Neural cell (in vitro differentiated cells): Measurements from ENCODE around the gene RAF1. TPM values are rescaled to one million over a fixed set of nuclear protein-coding genes. Genes with fewer than 3 reads are reported as not detected.

Source experiments
- H2AFZ ChIP-seq: fragments of 200-600, 300-800 bp; sonication (generic), shearing (Covaris generic); 2 replicates; pipeline ENCODE4 v1.6.0; 2014; ENCODE audit warnings: low read depth, mild to moderate bottlenecking, antibody characterized with exemption, low read length, moderate library complexity
- H3F3A ChIP-seq: fragments of 200-600 bp; shearing (Covaris generic); 2 replicates; pipeline ENCODE4 v1.6.1; 2016; ENCODE audit warnings: mild to moderate bottlenecking, moderate library complexity, mixed read lengths, antibody characterized with exemption, low read length; ENCODE audit not compliant: insufficient read depth, poor library complexity, severe bottlenecking
- H3K27ac ChIP-seq: fragments of 200-600, 300-800 bp; sonication (generic), shearing (Covaris generic); 2 replicates; pipeline ENCODE4 v1.5.1; 2014; ENCODE audit warnings: mild to moderate bottlenecking, low read length, moderate library complexity
- H3K27me3 ChIP-seq: fragments of 300-800, 200-600 bp; sonication (generic), shearing (Covaris generic); 2 replicates; pipeline ENCODE4 v1.6.0; 2014; ENCODE audit warnings: mild to moderate bottlenecking, low read depth, low read length, moderate library complexity; ENCODE audit not compliant: insufficient read depth
- H3K36me3 ChIP-seq: fragments of 300-800, 200-600 bp; sonication (generic), shearing (Covaris generic); 2 replicates; pipeline ENCODE4 v1.5.1; 2014; ENCODE audit warnings: mild to moderate bottlenecking, antibody characterized with exemption, low read length, moderate library complexity; ENCODE audit not compliant: insufficient read depth
- H3K4me2 ChIP-seq: fragments of 300-800, 200-600 bp; sonication (generic), shearing (Covaris generic); 2 replicates; pipeline ENCODE4 v1.6.0; 2014; ENCODE audit warnings: mild to moderate bottlenecking, low read length
- H3K4me3 ChIP-seq: fragments of 300-800, 200-600 bp; sonication (generic), shearing (Covaris generic); 2 replicates; pipeline ENCODE4 v1.5.1; 2014; ENCODE audit warnings: mild to moderate bottlenecking, low read length, moderate library complexity
- H3K79me2 ChIP-seq: fragments of 200-600 bp; shearing (Covaris generic); replicated peaks from 2 replicates; pipeline ENCODE4 v1.6.0; 2014; ENCODE audit warnings: mild to moderate bottlenecking, low read length, moderate library complexity; ENCODE audit not compliant: insufficient read depth
- H3K9ac ChIP-seq: fragments of 300-800, 200-600 bp; sonication (generic), shearing (Covaris generic); 2 replicates; pipeline ENCODE4 v1.6.1; 2016; ENCODE audit warnings: mild to moderate bottlenecking, low read length, mixed read lengths
- H3K9me2 ChIP-seq: fragments of 200-600 bp; shearing (Covaris generic); 2 replicates; pipeline ENCODE4 v1.6.1; 2016; ENCODE audit warnings: mild to moderate bottlenecking, low read length, mixed read lengths; ENCODE audit not compliant: insufficient read depth
- H3K9me3 ChIP-seq: fragments of 200-600, 300-800 bp; sonication (generic), shearing (Covaris generic); 2 replicates; pipeline ENCODE4 v1.6.1; 2016; ENCODE audit warnings: mild to moderate bottlenecking, mixed run types, low read length, moderate library complexity, mixed read lengths
- H4K20me1 ChIP-seq: fragments of 200-600 bp; shearing (Covaris generic); 2 replicates; pipeline ENCODE4 v1.6.1; 2016; ENCODE audit warnings: mild to moderate bottlenecking, mixed run types; ENCODE audit not compliant: insufficient read depth
- EP300 ChIP-seq: fragments of 450-650 bp; conservative IDR thresholded peaks from 2 replicates; pipeline ENCODE4 v1.6.1; 2014; ENCODE audit warnings: antibody characterized with exemption, mild to moderate bottlenecking, moderate library complexity; ENCODE audit not compliant: poor library complexity, severe bottlenecking
- EZH2 ChIP-seq: fragments of 200-600, 300-800 bp; shearing (Covaris generic), sonication (generic); IDR thresholded peaks from 2 replicates; pipeline ENCODE4 v1.6.1; 2014; ENCODE audit warnings: antibody characterized with exemption, low read length, borderline replicate concordance, mild to moderate bottlenecking; ENCODE audit not compliant: insufficient read depth, poor library complexity, severe bottlenecking
- MXI1 ChIP-seq: fragments of 450-650 bp; conservative IDR thresholded peaks from 2 replicates; pipeline ENCODE4 v1.6.1; 2014; ENCODE audit warnings: antibody characterized with exemption, mild to moderate bottlenecking; ENCODE audit not compliant: poor library complexity, severe bottlenecking
- POLR2AphosphoS5 ChIP-seq: IDR thresholded peaks from 2 replicates; pipeline ENCODE4 v1.6.1; 2012
- RAD21 ChIP-seq: fragments of 450-650 bp; conservative IDR thresholded peaks from 2 replicates; pipeline ENCODE4 v1.6.1; 2014; ENCODE audit warnings: antibody characterized with exemption, mild to moderate bottlenecking, moderate library complexity
- SMC3 ChIP-seq: fragments of 450-650 bp; conservative IDR thresholded peaks from 2 replicates; pipeline ENCODE4 v1.6.1; 2014; ENCODE audit warnings: antibody characterized with exemption, mild to moderate bottlenecking, moderate library complexity; ENCODE audit not compliant: poor library complexity
- TAF1 ChIP-seq: IDR thresholded peaks from 2 replicates; pipeline ENCODE4 v1.6.1; 2012; ENCODE audit warnings: low read depth
- polyA plus RNA-seq: library from polyadenylated mRNA; depleted of rRNA; stranded (reverse); fragments of >200 nt; gene quantifications from 2 replicates; pipeline ENCODE4 v1.2.3, GENCODE V29; 2014
- TF ChIP-seq, protein P1 (sequence below): fragments of 450-650 bp; IDR thresholded peaks from 2 replicates; pipeline ENCODE4 v1.5.1; 2014; ENCODE audit warnings: antibody characterized with exemption, mild to moderate bottlenecking, moderate library complexity; ENCODE audit not compliant: poor library complexity, severe bottlenecking
- TF ChIP-seq, protein P2 (sequence below): IDR thresholded peaks from 2 replicates; pipeline ENCODE4 v1.6.1; 2012; ENCODE audit warnings: borderline replicate concordance

RAF1 gene
- polyA plus RNA-seq, 1 donor from 2014 or later = 215 TPM

DNA sequence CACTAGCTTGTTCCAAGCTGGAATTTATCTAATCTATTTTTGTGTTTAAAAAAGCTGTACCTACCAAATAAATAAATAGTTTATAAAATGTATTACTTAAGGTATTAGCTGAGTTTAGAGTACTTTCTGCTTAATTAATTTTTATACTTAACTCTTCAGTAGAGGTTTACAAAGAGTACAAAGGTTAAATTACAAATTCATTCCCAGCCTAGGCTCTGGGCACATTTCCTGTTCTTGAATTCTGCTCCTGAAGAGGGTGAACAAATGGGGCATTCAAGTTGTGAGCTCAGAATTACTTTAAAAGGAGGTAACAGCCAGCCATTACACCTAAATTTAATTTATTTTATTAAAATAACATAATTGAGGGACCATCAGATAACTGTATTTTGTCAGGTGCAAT lies 80.6 kb downstream of the RAF1 start:
- H3K9me3 ChIP-seq = no peaks in the 10 kb centered on the region
- no peak overlapping the region for H3K9ac ChIP-seq
- H3F3A ChIP-seq = no peaks in the 10 kb centered on the region
- no peaks in the 10 kb centered on the region for H3K9me2 ChIP-seq
- H3K27ac ChIP-seq = no peak overlapping the region
- H3K27me3 ChIP-seq = no peaks in the 10 kb centered on the region
- H3K36me3 ChIP-seq = peaks cover 20% of the 10 kb centered on the region
- H3K79me2 ChIP-seq = no peaks in the 10 kb centered on the region
- H2AFZ ChIP-seq = no peak overlapping the region
- H4K20me1 ChIP-seq = no peaks in the 10 kb centered on the region
- no peak overlapping the region for H3K4me3 ChIP-seq
- TF ChIP-seq MXI1 (no peak), SMC3 (no peak), EZH2 (no peak), TAF1 (no peak), POLR2AphosphoS5 (no peak), RAD21 (no peak), EP300 (no peak)
- TF ChIP-seq, protein P1, sequence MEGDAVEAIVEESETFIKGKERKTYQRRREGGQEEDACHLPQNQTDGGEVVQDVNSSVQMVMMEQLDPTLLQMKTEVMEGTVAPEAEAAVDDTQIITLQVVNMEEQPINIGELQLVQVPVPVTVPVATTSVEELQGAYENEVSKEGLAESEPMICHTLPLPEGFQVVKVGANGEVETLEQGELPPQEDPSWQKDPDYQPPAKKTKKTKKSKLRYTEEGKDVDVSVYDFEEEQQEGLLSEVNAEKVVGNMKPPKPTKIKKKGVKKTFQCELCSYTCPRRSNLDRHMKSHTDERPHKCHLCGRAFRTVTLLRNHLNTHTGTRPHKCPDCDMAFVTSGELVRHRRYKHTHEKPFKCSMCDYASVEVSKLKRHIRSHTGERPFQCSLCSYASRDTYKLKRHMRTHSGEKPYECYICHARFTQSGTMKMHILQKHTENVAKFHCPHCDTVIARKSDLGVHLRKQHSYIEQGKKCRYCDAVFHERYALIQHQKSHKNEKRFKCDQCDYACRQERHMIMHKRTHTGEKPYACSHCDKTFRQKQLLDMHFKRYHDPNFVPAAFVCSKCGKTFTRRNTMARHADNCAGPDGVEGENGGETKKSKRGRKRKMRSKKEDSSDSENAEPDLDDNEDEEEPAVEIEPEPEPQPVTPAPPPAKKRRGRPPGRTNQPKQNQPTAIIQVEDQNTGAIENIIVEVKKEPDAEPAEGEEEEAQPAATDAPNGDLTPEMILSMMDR = no peak
- TF ChIP-seq, protein P2, sequence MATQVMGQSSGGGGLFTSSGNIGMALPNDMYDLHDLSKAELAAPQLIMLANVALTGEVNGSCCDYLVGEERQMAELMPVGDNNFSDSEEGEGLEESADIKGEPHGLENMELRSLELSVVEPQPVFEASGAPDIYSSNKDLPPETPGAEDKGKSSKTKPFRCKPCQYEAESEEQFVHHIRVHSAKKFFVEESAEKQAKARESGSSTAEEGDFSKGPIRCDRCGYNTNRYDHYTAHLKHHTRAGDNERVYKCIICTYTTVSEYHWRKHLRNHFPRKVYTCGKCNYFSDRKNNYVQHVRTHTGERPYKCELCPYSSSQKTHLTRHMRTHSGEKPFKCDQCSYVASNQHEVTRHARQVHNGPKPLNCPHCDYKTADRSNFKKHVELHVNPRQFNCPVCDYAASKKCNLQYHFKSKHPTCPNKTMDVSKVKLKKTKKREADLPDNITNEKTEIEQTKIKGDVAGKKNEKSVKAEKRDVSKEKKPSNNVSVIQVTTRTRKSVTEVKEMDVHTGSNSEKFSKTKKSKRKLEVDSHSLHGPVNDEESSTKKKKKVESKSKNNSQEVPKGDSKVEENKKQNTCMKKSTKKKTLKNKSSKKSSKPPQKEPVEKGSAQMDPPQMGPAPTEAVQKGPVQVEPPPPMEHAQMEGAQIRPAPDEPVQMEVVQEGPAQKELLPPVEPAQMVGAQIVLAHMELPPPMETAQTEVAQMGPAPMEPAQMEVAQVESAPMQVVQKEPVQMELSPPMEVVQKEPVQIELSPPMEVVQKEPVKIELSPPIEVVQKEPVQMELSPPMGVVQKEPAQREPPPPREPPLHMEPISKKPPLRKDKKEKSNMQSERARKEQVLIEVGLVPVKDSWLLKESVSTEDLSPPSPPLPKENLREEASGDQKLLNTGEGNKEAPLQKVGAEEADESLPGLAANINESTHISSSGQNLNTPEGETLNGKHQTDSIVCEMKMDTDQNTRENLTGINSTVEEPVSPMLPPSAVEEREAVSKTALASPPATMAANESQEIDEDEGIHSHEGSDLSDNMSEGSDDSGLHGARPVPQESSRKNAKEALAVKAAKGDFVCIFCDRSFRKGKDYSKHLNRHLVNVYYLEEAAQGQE = no peak
- H3K4me2 ChIP-seq = no peak overlapping the region

DNA sequence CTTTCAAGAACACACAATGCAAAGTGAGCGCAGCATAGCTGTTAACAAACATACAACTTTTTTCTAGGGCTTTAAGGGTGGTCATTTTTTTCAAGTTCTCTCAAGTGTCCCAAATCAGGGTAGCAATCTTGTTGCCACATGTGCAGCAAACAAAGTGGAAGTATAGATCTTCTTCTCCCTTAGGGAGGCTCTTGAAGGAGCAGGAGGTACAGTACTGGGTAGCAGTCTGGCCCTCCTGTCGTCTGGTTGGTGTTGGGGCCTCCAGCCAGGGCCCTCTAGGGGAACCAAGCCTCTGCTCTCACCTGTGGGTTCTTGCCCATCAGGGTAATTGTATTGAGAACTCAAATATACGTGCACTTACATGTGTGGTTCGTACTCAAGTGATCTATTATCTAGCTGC lies 81.2 kb downstream of the RAF1 start:
- Histone ChIP-seq H3K4me2 (no peak overlapping the region), H3K27me3 (no peaks in the 10 kb centered on the region), H4K20me1 (no peaks in the 10 kb centered on the region), H3K36me3 (peaks cover 16% of the 10 kb centered on the region), H3F3A (no peaks in the 10 kb centered on the region), H3K9me3 (no peaks in the 10 kb centered on the region), H3K27ac (no peak overlapping the region), H3K9ac (no peak overlapping the region), H2AFZ (no peak overlapping the region), H3K4me3 (no peak overlapping the region), H3K79me2 (no peaks in the 10 kb centered on the region), H3K9me2 (no peaks in the 10 kb centered on the region)
- no peak for TF ChIP-seq EZH2
- no peak for TF ChIP-seq POLR2AphosphoS5
- TF ChIP-seq SMC3 = no peak
- no peak for TF ChIP-seq EP300
- TF ChIP-seq MXI1 = no peak
- TF ChIP-seq TAF1 = no peak
- TF ChIP-seq, protein P1 = no peak
- TF ChIP-seq RAD21 = no peak
